GM18951 (cell line): ENCODE measurements around the gene PPIB.

Source experiments
- POLR2A ChIP-seq: IDR thresholded peaks from 4 replicates; pipeline ENCODE4 v1.6.1; 2011; ENCODE audit warnings: mild to moderate bottlenecking; ENCODE audit not compliant: insufficient read length, insufficient read depth; ENCODE audit errors: extremely low read depth
- in situ Hi-C: fragments of 300-500 bp; cut with MboI; formaldehyde crosslinking; loops from one replicate; pipeline ENCODE4 v1.12.0; 2022; ENCODE audit warnings: low sequenced_read_pairs, mixed read lengths, inconsistent platforms; ENCODE audit not compliant: unreplicated experiment

Gene PPIB

DNA sequence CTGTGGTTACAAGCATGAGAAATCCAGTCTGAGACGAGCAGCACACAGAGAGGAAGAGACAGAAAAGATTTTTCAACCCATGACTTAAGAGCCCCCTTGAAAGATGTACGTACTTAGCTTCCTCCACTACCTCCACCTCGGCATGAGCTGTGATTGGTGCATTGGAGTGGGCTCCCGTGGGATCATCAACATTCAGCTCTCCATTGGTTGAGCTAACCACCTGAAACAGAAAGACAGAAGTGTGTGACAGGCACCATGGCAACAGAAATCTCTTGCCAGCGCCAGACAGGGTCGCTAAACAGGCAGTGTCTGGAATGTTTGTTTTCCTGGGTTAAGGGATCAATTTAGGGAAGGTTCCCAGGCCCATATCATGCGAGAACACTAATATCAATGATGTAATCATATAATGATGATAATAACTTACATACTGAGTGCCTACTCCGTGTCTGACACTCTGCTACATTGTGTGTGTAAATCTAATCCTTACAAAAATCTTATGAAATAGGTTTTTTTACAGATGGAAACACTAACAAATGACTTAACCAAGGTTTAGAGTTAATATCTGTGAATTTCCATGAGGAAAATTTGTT is 17.5 kb upstream of the PPIB start:
- in situ Hi-C loops = no loop called here
- TF ChIP-seq POLR2A = no peak

- in situ Hi-C loops = no loop called here
- no peak for TF ChIP-seq POLR2A
Measured at GRCh38 chr15:64166102-64166890, 3.5 kb upstream of the PPIB start.

DNA sequence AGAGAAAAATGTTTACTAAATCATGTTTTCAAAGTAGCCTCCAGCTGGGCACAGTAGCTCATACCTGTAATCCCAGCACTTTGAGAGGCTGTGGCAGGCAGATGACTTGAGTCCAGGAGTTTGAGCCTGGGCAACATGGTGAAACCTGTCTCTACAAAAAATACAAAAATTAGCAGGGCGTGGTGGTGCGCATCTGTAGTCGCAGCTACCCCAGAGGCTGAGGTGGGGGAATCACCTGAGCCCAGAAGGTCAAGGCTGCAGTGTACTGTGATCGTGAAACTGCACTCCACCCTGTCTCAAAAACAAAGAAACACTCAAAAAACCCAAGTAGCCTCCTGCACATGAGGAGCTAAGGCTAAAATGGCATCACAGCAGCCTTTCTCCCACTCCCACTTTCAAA is 1.6 kb upstream of the PPIB start:
- no peak for TF ChIP-seq POLR2A
- in situ Hi-C loops = no loop called here

DNA sequence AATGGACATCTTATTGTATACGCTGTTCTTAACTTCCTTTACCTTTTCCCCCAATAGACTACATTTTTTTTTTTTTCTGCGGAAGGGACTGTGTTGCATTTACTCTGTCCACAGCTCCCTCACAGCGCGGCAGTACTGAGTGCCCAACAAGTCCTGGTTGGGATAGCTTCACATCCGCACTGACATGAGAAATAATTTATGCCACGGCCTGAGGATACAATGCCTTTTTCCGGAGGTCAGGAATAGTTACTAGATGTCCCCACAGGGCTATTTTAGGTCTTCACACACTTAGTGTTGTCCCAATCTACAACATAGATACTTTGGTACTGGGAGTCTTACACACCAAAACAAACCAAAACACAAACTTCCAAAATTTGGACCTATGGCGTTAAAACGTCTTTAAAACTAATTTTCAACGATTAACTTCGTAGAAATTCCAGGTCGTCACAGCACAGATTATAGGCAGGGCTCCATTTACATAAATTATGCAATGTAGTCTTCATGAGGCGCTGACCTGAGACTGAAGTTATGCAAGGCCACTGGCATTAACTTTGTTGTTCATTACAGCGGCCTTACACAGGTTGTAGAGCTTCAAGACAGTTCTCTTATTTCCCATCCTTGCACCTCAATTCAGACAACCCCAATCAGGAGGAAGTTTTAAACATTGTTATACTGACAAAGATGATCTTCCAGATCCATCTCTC is 989 bp upstream of the PPIB start:
- in situ Hi-C loops = no loop called here

DNA sequence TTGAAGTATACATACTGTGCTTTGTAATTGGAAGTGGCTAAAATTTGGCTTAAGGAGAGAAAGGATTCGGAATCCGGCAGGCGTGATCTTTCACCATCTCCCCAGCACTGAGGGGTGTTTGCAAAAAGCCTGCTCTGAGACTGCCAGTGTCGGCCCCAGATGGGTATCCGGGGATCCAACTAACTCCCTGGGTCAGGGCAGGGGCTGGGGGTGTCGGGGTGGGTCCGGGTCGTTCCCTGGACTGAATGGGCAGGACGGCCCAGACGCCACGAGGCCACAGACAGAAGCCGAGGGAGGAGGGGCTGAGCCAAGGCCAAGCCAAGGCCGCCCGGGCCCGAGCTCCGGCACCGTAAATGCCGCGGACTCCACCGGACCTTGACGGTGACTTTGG is 349 bp downstream of the PPIB start:
- no peak for TF ChIP-seq POLR2A
- in situ Hi-C loops = no loop called here

More for the DNA sequence above, 989 bp upstream of the PPIB start:
- no peak for TF ChIP-seq POLR2A

DNA sequence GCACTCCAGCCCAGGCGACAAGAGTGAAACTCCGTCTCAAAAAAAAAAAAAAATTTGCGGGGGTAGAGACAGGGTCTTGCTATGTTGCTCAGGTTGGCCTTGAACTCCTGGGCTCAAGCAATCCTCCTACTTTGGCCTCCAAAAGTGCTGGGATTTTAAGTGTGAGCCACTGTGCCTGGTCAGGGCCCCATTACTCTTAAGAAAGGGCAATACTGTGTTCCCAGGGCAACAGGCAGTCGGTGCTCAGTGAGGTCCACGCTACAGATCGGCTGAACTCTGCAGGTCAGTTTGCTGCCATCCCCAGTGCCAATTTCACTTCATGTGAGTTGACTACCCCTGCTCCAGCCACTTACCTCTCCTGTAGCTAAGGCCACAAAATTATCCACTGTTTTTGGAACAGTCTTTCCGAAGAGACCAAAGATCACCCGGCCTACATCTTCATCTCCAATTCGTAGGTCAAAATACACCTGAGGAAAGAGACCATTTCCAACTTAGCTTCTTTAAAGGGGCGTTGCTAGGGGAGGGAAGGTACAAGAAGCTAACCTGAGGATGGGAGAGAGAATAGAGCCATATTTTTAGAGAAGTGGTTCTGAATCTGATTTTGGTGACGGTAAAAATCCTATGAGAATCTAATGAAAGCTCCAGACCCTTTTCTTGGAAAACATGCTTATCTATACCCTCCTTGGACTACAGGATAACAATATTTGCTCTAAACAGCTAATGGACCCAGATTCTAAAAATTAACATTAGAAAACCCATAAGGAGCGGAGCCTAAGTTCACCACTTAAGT is 939 bp downstream of the PPIB start:
- no peak for TF ChIP-seq POLR2A
- in situ Hi-C loops = no loop called here

- in situ Hi-C loops = no loop called here
- TF ChIP-seq POLR2A = peak; percentile 38
Measured at GRCh38 chr15:64158363-64159134, 4.3 kb downstream of the PPIB start.

DNA sequence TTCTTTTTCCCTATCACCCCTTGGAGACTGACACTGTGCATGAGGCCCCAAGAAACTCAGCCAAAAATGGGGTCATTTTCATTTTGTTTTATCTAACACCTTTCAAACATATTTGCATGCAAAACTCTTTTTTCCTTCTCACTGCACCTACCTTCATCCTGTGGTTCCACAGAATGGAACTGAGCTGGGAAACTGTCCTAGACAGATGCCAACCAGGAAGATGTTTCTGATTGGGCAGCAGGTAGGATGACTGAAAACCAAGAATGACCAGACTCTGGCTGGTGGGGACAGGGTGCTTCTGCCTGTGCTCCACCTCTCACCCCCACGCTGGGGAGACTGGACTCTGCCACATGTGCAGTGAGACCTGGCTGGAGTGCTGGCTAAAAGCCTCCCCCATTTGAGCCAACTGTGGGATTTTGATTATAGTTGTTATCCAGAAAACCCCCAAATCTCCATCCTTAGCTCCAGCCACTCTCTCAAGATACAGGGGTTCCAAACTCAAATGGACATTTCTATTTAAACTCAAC is 5.2 kb downstream of the PPIB start:
- in situ Hi-C loops = no loop called here
- no peak for TF ChIP-seq POLR2A

GRCh38 chr15:64156652-64157331 is 6.0 kb downstream of the PPIB start:
- in situ Hi-C loops = no loop called here
- TF ChIP-seq POLR2A = peak; percentile 3

DNA sequence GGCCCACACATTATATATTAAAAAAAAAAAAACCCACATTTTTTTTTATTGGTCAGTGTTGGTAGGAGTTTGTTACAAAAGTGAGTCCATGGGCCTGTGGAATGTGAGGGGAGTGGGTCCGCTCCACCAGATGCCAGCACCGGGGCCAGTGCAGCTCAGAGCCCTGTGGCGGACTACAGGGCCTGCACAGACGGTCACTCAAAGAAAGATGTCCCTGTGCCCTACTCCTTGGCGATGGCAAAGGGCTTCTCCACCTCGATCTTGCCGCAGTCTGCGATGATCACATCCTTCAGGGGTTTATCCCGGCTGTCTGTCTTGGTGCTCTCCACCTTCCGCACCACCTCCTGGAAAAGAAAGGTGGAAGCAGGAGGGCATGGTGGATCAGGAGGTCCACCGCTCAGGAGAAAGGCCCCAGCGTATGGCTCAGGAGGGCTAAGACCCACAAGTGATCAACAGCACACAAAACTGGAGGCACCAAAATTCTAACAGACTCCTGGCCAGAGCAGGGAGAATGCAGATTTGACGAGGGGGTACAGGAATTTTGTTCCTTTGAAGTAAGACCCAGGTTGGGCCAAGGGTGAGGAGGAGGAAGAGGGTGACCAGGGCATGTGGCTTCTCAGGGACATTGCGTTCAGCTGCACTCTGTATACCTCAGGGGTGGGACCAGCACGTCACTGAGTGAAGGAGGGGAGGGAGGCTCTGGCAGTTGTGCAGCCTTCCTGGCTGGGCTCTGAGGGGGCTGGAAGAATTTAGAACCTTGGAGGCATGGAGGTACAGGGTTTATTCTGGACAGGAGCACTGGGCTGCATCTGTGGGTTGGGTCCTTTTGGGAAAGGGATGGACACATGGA is 6.8 kb downstream of the PPIB start:
- peak; percentile 28 for TF ChIP-seq POLR2A
- in situ Hi-C loops = no loop called here
